ENCODE measurements around the gene PACRG.

Gene PACRG

GRCh38 chr6:162829013-162829742 lies 101.4 kb downstream of the PACRG start:
- Histone ChIP-seq H3K27ac (no peak overlapping the region), H3K4me2 (no peak overlapping the region), H3K36me3 (ENCODE audit: insufficient read depth) (no peaks in the 10 kb centered on the region), H3K27me3 (ENCODE audit: insufficient read depth, low read depth) (no peaks in the 10 kb centered on the region), H3K79me2 (ENCODE audit: insufficient read depth, low read depth) (no peaks in the 10 kb centered on the region), H2AFZ (ENCODE audit: low read depth) (no peak overlapping the region), H3K9ac (no peak overlapping the region), H3K4me3 (IDR thresholded peaks at IDR 0.05; ENCODE audit: insufficient read depth, low read depth, low read length) (no peak overlapping the region), H4K20me1 (ENCODE audit: insufficient read depth) (no peaks in the 10 kb centered on the region), H3K4me1 (ENCODE audit: low read depth, poor library complexity, severe bottlenecking) (no peaks in the 10 kb centered on the region)
- TF ChIP-seq, protein P1, sequence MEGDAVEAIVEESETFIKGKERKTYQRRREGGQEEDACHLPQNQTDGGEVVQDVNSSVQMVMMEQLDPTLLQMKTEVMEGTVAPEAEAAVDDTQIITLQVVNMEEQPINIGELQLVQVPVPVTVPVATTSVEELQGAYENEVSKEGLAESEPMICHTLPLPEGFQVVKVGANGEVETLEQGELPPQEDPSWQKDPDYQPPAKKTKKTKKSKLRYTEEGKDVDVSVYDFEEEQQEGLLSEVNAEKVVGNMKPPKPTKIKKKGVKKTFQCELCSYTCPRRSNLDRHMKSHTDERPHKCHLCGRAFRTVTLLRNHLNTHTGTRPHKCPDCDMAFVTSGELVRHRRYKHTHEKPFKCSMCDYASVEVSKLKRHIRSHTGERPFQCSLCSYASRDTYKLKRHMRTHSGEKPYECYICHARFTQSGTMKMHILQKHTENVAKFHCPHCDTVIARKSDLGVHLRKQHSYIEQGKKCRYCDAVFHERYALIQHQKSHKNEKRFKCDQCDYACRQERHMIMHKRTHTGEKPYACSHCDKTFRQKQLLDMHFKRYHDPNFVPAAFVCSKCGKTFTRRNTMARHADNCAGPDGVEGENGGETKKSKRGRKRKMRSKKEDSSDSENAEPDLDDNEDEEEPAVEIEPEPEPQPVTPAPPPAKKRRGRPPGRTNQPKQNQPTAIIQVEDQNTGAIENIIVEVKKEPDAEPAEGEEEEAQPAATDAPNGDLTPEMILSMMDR (conservative IDR thresholded peaks at IDR 0.05; ENCODE audit: low read depth, low read length): no peak

GRCh38 chr6:162833776-162834175 lies 106.0 kb downstream of the PACRG start:
- TF ChIP-seq, protein P1 (conservative IDR thresholded peaks at IDR 0.05; ENCODE audit: low read depth, low read length): no peak
- no peaks in the 10 kb centered on the region for H4K20me1 ChIP-seq (ENCODE audit: insufficient read depth)
- H3K4me1 ChIP-seq (ENCODE audit: low read depth, poor library complexity, severe bottlenecking): no peaks in the 10 kb centered on the region
- no peak overlapping the region for H2AFZ ChIP-seq (ENCODE audit: low read depth)
- no peaks in the 10 kb centered on the region for H3K36me3 ChIP-seq (ENCODE audit: insufficient read depth)
- H3K4me3 ChIP-seq (IDR thresholded peaks at IDR 0.05; ENCODE audit: insufficient read depth, low read depth, low read length): no peak overlapping the region
- H3K27me3 ChIP-seq (ENCODE audit: insufficient read depth, low read depth): no peaks in the 10 kb centered on the region
- H3K9ac ChIP-seq: no peak overlapping the region
- no peak overlapping the region for H3K4me2 ChIP-seq
- H3K27ac ChIP-seq: no peak overlapping the region
- no peaks in the 10 kb centered on the region for H3K79me2 ChIP-seq (ENCODE audit: insufficient read depth, low read depth)

DNA sequence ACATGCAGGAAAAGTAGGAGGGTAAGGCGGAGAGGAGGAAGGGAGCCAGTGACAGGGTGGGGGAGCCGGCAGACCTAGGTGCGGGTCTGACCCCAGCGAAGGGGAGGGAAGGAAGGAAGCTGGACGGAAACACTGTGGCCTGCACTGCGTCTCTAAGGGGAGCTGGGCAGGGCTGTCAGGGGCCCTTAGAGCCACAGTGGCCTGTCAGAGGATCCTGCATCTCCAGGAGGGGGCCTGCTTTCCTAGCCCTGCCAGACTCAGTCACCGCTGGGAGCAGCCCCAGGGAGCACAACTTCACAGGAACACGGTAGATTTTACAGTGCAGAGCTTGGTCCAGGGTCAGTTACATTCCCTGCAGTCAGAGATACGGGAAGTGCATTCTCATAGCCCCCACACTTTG lies 118.2 kb downstream of the PACRG start:
- no peak overlapping the region for H3K4me2 ChIP-seq
- H4K20me1 ChIP-seq (ENCODE audit: insufficient read depth): no peaks in the 10 kb centered on the region
- no peaks in the 10 kb centered on the region for H3K36me3 ChIP-seq (ENCODE audit: insufficient read depth)
- TF ChIP-seq, protein P1 (conservative IDR thresholded peaks at IDR 0.05; ENCODE audit: low read depth, low read length): no peak
- no peaks in the 10 kb centered on the region for H3K27me3 ChIP-seq (ENCODE audit: insufficient read depth, low read depth)
- no peaks in the 10 kb centered on the region for H3K4me1 ChIP-seq (ENCODE audit: low read depth, poor library complexity, severe bottlenecking)
- H3K9ac ChIP-seq: no peak overlapping the region
- H3K79me2 ChIP-seq (ENCODE audit: insufficient read depth, low read depth): no peaks in the 10 kb centered on the region
- no peak overlapping the region for H2AFZ ChIP-seq (ENCODE audit: low read depth)
- no peak overlapping the region for H3K4me3 ChIP-seq (IDR thresholded peaks at IDR 0.05; ENCODE audit: insufficient read depth, low read depth, low read length)
- H3K27ac ChIP-seq: no peak overlapping the region

GRCh38 chr6:162846723-162847122 lies 118.9 kb downstream of the PACRG start:
- Histone ChIP-seq H3K4me1 (ENCODE audit: low read depth, poor library complexity, severe bottlenecking) (no peaks in the 10 kb centered on the region), H4K20me1 (ENCODE audit: insufficient read depth) (no peaks in the 10 kb centered on the region), H2AFZ (ENCODE audit: low read depth) (no peak overlapping the region), H3K9ac (no peak overlapping the region), H3K27ac (no peak overlapping the region), H3K79me2 (ENCODE audit: insufficient read depth, low read depth) (no peaks in the 10 kb centered on the region), H3K4me2 (no peak overlapping the region), H3K27me3 (ENCODE audit: insufficient read depth, low read depth) (no peaks in the 10 kb centered on the region), H3K4me3 (IDR thresholded peaks at IDR 0.05; ENCODE audit: insufficient read depth, low read depth, low read length) (no peak overlapping the region), H3K36me3 (ENCODE audit: insufficient read depth) (no peaks in the 10 kb centered on the region)
- TF ChIP-seq, protein P1 (conservative IDR thresholded peaks at IDR 0.05; ENCODE audit: low read depth, low read length): no peak
